ENCODE measurements around the gene C5AR1. TPM values are rescaled to one million over a fixed set of nuclear protein-coding genes. Genes with fewer than 3 reads are reported as not detected.
A peak's percentile ranks its signal among the peaks of the same experiment; 100 is the strongest.

Gene C5AR1
- polyA plus RNA-seq, 3 donors = 143 to 1,132 (median 320) TPM

DNA sequence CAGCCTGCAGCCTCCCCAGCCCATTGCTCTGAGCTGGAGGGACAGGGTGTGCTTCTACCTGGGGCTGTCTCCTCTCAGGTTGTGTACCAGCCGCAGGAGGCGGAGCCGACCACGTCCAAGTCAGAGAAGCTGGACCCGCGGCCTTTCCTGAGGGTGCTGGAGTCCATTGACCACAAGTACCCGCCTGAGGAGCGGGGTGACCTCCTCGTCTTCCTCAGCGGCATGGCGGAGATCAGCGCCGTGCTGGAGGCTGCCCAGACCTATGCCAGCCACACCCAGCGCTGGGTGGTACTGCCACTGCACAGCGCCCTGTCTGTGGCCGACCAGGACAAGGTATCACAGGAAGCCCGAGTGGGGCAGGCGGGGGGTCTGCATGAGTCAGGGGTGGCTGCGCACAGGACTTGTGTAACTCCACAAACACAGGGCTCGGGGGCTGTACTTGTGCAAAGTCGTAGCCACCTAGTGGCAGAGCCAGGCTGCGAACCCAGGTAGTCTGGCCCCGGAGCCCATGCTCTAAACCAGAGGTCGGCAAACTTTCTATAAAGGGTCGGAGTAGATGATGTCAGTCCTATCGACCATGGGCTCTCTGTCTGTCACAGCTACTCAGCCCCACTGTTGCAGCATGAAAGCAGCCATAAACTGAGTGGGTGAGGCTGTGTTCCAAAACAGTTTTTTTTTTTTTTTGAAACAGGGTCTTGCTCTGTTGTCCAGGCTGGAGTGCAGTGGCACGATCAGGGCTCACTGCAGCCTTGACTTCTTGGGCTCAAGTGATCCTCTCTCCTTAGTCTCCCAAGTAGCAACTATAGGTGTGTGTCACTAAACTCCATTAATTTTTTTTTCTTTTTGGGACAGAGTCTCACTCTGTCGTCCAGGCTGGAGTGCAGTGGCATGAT is 48.4 kb downstream of the C5AR1 start:
- Mint-ChIP-seq H3K27me3 (ENCODE audit: low read depth in 3 of 3) (no peaks in the 10 kb centered on the region), H3K4me1 (peaks cover 3% of the 10 kb centered on the region), H3K9me3 (peaks cover 9 to 29% (median 14%) of the 10 kb centered on the region in 7 donors), H3K27ac (peak overlapping the region in 4 of 7 donors; percentile 21 to 50 (median 36)), H3K4me3 (no peak overlapping the region), H3K36me3 (peaks cover 88 to 99% of the 10 kb centered on the region in 2 donors)
- H3K27me3 ChIP-seq (ENCODE audit: control insufficient read depth in 2 of 2, insufficient read depth in 2 of 2, low read length in 2 of 2) = no peaks in the 10 kb centered on the region
- DNase-seq = peak in 1 of 3 donors; percentile 9
- H3K36me3 ChIP-seq (replicated peaks in 1 of 2; ENCODE audit: control insufficient read depth in 1 of 2, insufficient read depth in 2 of 2, low read length in 2 of 2) = peaks cover 87 to 97% of the 10 kb centered on the region in 2 donors
- H2AFZ ChIP-seq (ENCODE audit: insufficient read depth, low read depth, low read length, poor library complexity, severe bottlenecking) = no peak overlapping the region
- intact Hi-C loops (cut with micrococcal nuclease) = no loop called here
- no peak overlapping the region for H3K27ac ChIP-seq (ENCODE audit: low read depth in 1 of 2, low read length in 2 of 2)
- H4K20me1 ChIP-seq (ENCODE audit: insufficient read depth, low read length) = no peaks in the 10 kb centered on the region
- no peak overlapping the region for H3K9ac ChIP-seq (ENCODE audit: insufficient read depth, low read length, poor library complexity, severe bottlenecking)
- 95% methylated on average over 28 of the region's 28 CpGs for WGBS (ENCODE audit: insufficient coverage)
- no peak overlapping the region for H3K4me2 ChIP-seq (replicated peaks; ENCODE audit: extremely low read depth, low read length, poor library complexity, severe bottlenecking)
- H3K4me3 ChIP-seq (replicated peaks in 1 of 3; ENCODE audit: low read depth in 2 of 3, low read length in 3 of 3) = no peak overlapping the region
- TF ChIP-seq, protein P1, sequence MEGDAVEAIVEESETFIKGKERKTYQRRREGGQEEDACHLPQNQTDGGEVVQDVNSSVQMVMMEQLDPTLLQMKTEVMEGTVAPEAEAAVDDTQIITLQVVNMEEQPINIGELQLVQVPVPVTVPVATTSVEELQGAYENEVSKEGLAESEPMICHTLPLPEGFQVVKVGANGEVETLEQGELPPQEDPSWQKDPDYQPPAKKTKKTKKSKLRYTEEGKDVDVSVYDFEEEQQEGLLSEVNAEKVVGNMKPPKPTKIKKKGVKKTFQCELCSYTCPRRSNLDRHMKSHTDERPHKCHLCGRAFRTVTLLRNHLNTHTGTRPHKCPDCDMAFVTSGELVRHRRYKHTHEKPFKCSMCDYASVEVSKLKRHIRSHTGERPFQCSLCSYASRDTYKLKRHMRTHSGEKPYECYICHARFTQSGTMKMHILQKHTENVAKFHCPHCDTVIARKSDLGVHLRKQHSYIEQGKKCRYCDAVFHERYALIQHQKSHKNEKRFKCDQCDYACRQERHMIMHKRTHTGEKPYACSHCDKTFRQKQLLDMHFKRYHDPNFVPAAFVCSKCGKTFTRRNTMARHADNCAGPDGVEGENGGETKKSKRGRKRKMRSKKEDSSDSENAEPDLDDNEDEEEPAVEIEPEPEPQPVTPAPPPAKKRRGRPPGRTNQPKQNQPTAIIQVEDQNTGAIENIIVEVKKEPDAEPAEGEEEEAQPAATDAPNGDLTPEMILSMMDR (IDR thresholded peaks at IDR 0.05) = peak; percentile 7
- H3K79me2 ChIP-seq (ENCODE audit: insufficient read depth, low read length) = peaks cover 16% of the 10 kb centered on the region
- peaks cover 3 to 9% of the 10 kb centered on the region in 2 donors for H3K4me1 ChIP-seq (ENCODE audit: control insufficient read depth in 1 of 2, insufficient read depth in 2 of 2, low read length in 2 of 2)
- H3K9me3 ChIP-seq (replicated peaks in 1 of 2; ENCODE audit: control insufficient read depth in 1 of 2, insufficient read depth in 1 of 2, low read length in 2 of 2) = peaks cover 17 to 26% of the 10 kb centered on the region in 2 donors

DNA sequence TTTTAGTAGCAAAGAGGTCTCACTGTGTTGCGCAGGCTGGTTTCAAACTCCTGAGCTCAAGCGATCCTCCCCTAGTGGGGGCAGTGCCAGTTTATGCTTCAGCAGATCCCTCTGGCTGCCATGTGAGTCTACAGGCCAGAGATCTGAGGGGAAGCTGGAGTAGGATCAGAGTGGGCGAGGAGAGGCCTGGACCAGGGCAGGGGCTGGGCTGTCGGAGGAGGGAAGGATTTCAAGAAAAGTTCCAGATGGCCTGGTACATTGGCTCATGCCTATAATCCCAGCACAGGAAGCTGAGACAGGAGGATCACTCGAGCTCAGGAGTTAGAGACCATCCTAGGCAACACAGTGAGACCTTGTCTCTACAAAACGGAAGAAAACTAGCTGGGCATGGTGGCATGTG is 49.3 kb downstream of the C5AR1 start:
- WGBS (ENCODE audit: insufficient coverage) = 96% methylated on average over 6 of the region's 6 CpGs

More for the DNA sequence above, 49.3 kb downstream of the C5AR1 start:
- Mint-ChIP-seq H3K27ac (peak overlapping the region in 6 of 7 donors; percentile 50 to 87 (median 64)), H3K4me1 (peaks cover 12% of the 10 kb centered on the region), H3K27me3 (ENCODE audit: low read depth in 3 of 3) (no peaks in the 10 kb centered on the region), H3K36me3 (peaks cover 84 to 93% of the 10 kb centered on the region in 2 donors), H3K9me3 (peaks cover 9 to 33% (median 14%) of the 10 kb centered on the region in 7 donors), H3K4me3 (no peak overlapping the region)
- Histone ChIP-seq H3K4me1 (ENCODE audit: control insufficient read depth in 1 of 2, insufficient read depth in 2 of 2, low read length in 2 of 2) (peaks cover 12 to 18% of the 10 kb centered on the region in 2 donors), H3K27me3 (ENCODE audit: control insufficient read depth in 2 of 2, insufficient read depth in 2 of 2, low read length in 2 of 2) (no peaks in the 10 kb centered on the region), H3K27ac (ENCODE audit: low read depth in 1 of 2, low read length in 2 of 2) (peak overlapping the region in 1 of 2 donors; percentile 16), H3K9ac (ENCODE audit: insufficient read depth, low read length, poor library complexity, severe bottlenecking) (no peak overlapping the region), H3K36me3 (replicated peaks in 1 of 2; ENCODE audit: control insufficient read depth in 1 of 2, insufficient read depth in 2 of 2, low read length in 2 of 2) (peaks cover 82 to 91% of the 10 kb centered on the region in 2 donors), H3K79me2 (ENCODE audit: insufficient read depth, low read length) (peaks cover 9% of the 10 kb centered on the region), H3K4me3 (replicated peaks in 1 of 3; ENCODE audit: low read depth in 2 of 3, low read length in 3 of 3) (no peak overlapping the region), H2AFZ (ENCODE audit: insufficient read depth, low read depth, low read length, poor library complexity, severe bottlenecking) (no peak overlapping the region), H3K9me3 (replicated peaks in 1 of 2; ENCODE audit: control insufficient read depth in 1 of 2, insufficient read depth in 1 of 2, low read length in 2 of 2) (peaks cover 17 to 26% of the 10 kb centered on the region in 2 donors), H3K4me2 (replicated peaks; ENCODE audit: extremely low read depth, low read length, poor library complexity, severe bottlenecking) (no peak overlapping the region), H4K20me1 (ENCODE audit: insufficient read depth, low read length) (no peaks in the 10 kb centered on the region)
- TF ChIP-seq, protein P1 (IDR thresholded peaks at IDR 0.05) = no peak
- intact Hi-C loops (cut with micrococcal nuclease) = no loop called here
- DNase-seq = no peak
